IMR-90 (cell line): Measurements from ENCODE around the gene TMSB10. TPM values are rescaled to one million over a fixed set of nuclear protein-coding genes. Genes with fewer than 3 reads are reported as not detected.

Experiments used
- ATAC-seq: fragments of 200-7000 bp; cut with Tn5 transposase; 2 replicates; pipeline ENCODE4 v1.9.1; 2020; ENCODE audit warnings: low read depth, mild to moderate bottlenecking, moderate library complexity
- BruUV-seq: library from RNA; stranded (reverse); fragments of 400-500 nt; replicated peaks from 2 replicates; lab custom pipeline; 2021; lab: Mats Ljungman, UMichigan
- CTCF ChIA-PET: fragments of 300-600 bp; formaldehyde crosslinking; extraction: SDS; loops from one replicate; lab custom pipeline; 2021; ENCODE audit warnings: antibody characterized with exemption; lab: Yijun Ruan, JAX
- POLR2A ChIA-PET: fragments of 300-600 bp; sonication (Branson Sonifier 250); formaldehyde crosslinking; loops from one replicate; lab custom pipeline; 2022; ENCODE audit warnings: antibody characterized with exemption; ENCODE audit not compliant: unreplicated experiment; lab: Charles Lee
- DNase-seq: peaks from one replicate; pipeline ENCODE4 v3.0.0; 2013
- H2AFZ ChIP-seq: replicated peaks from 2 replicates; pipeline ENCODE3; 2013; ENCODE audit warnings: low read length, mild to moderate bottlenecking; ENCODE audit not compliant: poor library complexity
- H2AK5ac ChIP-seq: 2 replicates; pipeline ENCODE4 v1.6.1; 2013; ENCODE audit warnings: low read depth, low read length, inconsistent platforms
- H2AK9ac ChIP-seq: replicated peaks from 2 replicates; pipeline ENCODE3; 2013; ENCODE audit warnings: mild to moderate bottlenecking, low read depth, low read length, moderate library complexity; ENCODE audit not compliant: poor library complexity
- H2BK120ac ChIP-seq: 2 replicates; pipeline ENCODE4 v1.6.1; 2013; ENCODE audit warnings: low read depth, low read length, inconsistent platforms
- H2BK15ac ChIP-seq: 3 replicates; pipeline ENCODE4 v1.6.1; 2013; ENCODE audit warnings: low read depth, low read length, inconsistent platforms
- H2BK20ac ChIP-seq: 2 replicates; pipeline ENCODE4 v1.6.1; 2013; ENCODE audit warnings: low read depth, mild to moderate bottlenecking, inconsistent platforms, low read length, moderate library complexity
- H2BK5ac ChIP-seq: 2 replicates; pipeline ENCODE4 v1.6.1; 2013; ENCODE audit warnings: mild to moderate bottlenecking, low read depth, low read length, inconsistent platforms; ENCODE audit not compliant: poor library complexity, severe bottlenecking
- H3K14ac ChIP-seq: replicated peaks from 2 replicates; pipeline ENCODE4 v1.6.1; 2013; ENCODE audit warnings: low read depth, low read length, inconsistent platforms
- H3K18ac ChIP-seq: 2 replicates; pipeline ENCODE4 v1.6.1; 2013; ENCODE audit warnings: low read depth, low read length, control low read depth
- H3K23ac ChIP-seq: 2 replicates; pipeline ENCODE4 v1.6.1; 2013; ENCODE audit warnings: low read depth, low read length, inconsistent platforms
- H3K27ac ChIP-seq: 2 replicates; pipeline ENCODE4 v1.5.1; 2013; ENCODE audit warnings: mild to moderate bottlenecking, control low read depth, low read length; ENCODE audit not compliant: insufficient read depth
- H3K27me3 ChIP-seq: 2 replicates; pipeline ENCODE4 v1.6.1; 2013; ENCODE audit warnings: low read length; ENCODE audit not compliant: control insufficient read depth, insufficient read depth
- H3K36me3 ChIP-seq: 2 replicates; pipeline ENCODE4 v1.6.1; 2013; ENCODE audit warnings: low read length, mixed read lengths; ENCODE audit not compliant: control insufficient read depth, insufficient read depth
- H3K4ac ChIP-seq: 2 replicates; pipeline ENCODE4 v1.6.1; 2013; ENCODE audit warnings: low read depth, low read length, inconsistent platforms
- H3K4me1 ChIP-seq: 2 replicates; pipeline ENCODE4 v1.6.1; 2013; ENCODE audit warnings: low read length, mixed read lengths; ENCODE audit not compliant: control insufficient read depth, insufficient read depth
- H3K4me2 ChIP-seq: 2 replicates; pipeline ENCODE4 v1.6.1; 2013; ENCODE audit warnings: low read depth, mild to moderate bottlenecking, control low read depth, low read length, moderate library complexity
- H3K4me3 ChIP-seq: 2 replicates; pipeline ENCODE4 v1.5.1; 2013; ENCODE audit warnings: low read depth, mild to moderate bottlenecking, control low read depth, low read length, moderate library complexity; ENCODE audit not compliant: insufficient read depth
- H3K56ac ChIP-seq: 2 replicates; pipeline ENCODE4 v1.6.1; 2013; ENCODE audit warnings: low read length, inconsistent platforms; ENCODE audit not compliant: insufficient read depth; ENCODE audit errors: extremely low read depth
- H3K79me1 ChIP-seq, 2 experiments: 2 replicates each; pipeline ENCODE4 v1.6.1; 2013; ENCODE audit warnings: low read length in 2 of 2, inconsistent platforms in 1 of 2, low read depth in 1 of 2
- H3K9ac ChIP-seq: 2 replicates; pipeline ENCODE4 v1.6.1; 2013; ENCODE audit warnings: low read depth, low read length, control low read depth
- H3K9me1 ChIP-seq: 2 replicates; pipeline ENCODE4 v1.6.1; 2013; ENCODE audit warnings: low read length, inconsistent platforms; ENCODE audit not compliant: insufficient read depth
- H3K9me3 ChIP-seq: 2 replicates; pipeline ENCODE4 v1.6.1; 2013; ENCODE audit warnings: low read length; ENCODE audit not compliant: control insufficient read depth, insufficient read depth
- H4K20me1 ChIP-seq: 2 replicates; pipeline ENCODE4 v1.6.1; 2013; ENCODE audit warnings: low read length, inconsistent platforms; ENCODE audit not compliant: insufficient read depth
- H4K5ac ChIP-seq: 2 replicates; pipeline ENCODE4 v1.6.1; 2013; ENCODE audit warnings: mild to moderate bottlenecking, low read depth, low read length, control low read depth
- H4K8ac ChIP-seq, 2 experiments: 2 replicates each; pipeline ENCODE4 v1.6.1; 2013; ENCODE audit warnings: low read depth in 2 of 2, low read length in 2 of 2, control low read depth in 1 of 2, inconsistent platforms in 1 of 2
- H4K91ac ChIP-seq: 2 replicates; pipeline ENCODE4 v1.6.1; 2013; ENCODE audit warnings: low read depth, low read length, inconsistent platforms; ENCODE audit not compliant: insufficient read depth
- BHLHE40 ChIP-seq: fragments of 150-350 bp; IDR thresholded peaks from 2 replicates; pipeline ENCODE4 v1.6.1; 2016; ENCODE audit warnings: mild to moderate bottlenecking, low read depth, low read length
- CEBPB ChIP-seq: IDR thresholded peaks from 2 replicates; pipeline ENCODE4 v1.6.1; 2012; ENCODE audit warnings: low read depth, low read length, improper control_type of control experiment
- CHD1 ChIP-seq: IDR thresholded peaks from 2 replicates; pipeline ENCODE4 v1.6.1; 2012; ENCODE audit warnings: low read depth, low read length, improper control_type of control experiment
- CTCF ChIP-seq: conservative IDR thresholded peaks from 2 replicates; pipeline ENCODE4 v1.5.1; 2012; ENCODE audit warnings: mild to moderate bottlenecking, low read depth, low read length, improper control_type of control experiment
- ELK1 ChIP-seq: fragments of 150-350 bp; IDR thresholded peaks from 2 replicates; pipeline ENCODE4 v1.6.1; 2016; ENCODE audit warnings: low read depth, mild to moderate bottlenecking, low read length, moderate library complexity, borderline replicate concordance
- FOS ChIP-seq: fragments of 150-350 bp; IDR thresholded peaks from 2 replicates; pipeline ENCODE4 v1.6.1; 2016; ENCODE audit warnings: low read depth, low read length
- MAFK ChIP-seq: IDR thresholded peaks from 2 replicates; pipeline ENCODE4 v1.6.1; 2012; ENCODE audit warnings: low read depth, low read length, improper control_type of control experiment
- MAZ ChIP-seq: IDR thresholded peaks from 2 replicates; pipeline ENCODE4 v1.6.1; 2012; ENCODE audit warnings: low read depth, mild to moderate bottlenecking, low read length, improper control_type of control experiment, moderate library complexity, borderline replicate concordance
- MXI1 ChIP-seq: IDR thresholded peaks from 2 replicates; pipeline ENCODE4 v1.6.1; 2012; ENCODE audit warnings: low read depth, mild to moderate bottlenecking, low read length, moderate library complexity, borderline replicate concordance
- POLR2A ChIP-seq: IDR thresholded peaks from 2 replicates; pipeline ENCODE4 v1.6.1; 2012; ENCODE audit warnings: mild to moderate bottlenecking, low read depth, low read length
- RAD21 ChIP-seq: IDR thresholded peaks from 2 replicates; pipeline ENCODE4 v1.6.1; 2012; ENCODE audit warnings: low read length, improper control_type of control experiment
- RCOR1 ChIP-seq: IDR thresholded peaks from 2 replicates; pipeline ENCODE4 v1.6.1; 2012; ENCODE audit warnings: mild to moderate bottlenecking, low read length, improper control_type of control experiment; ENCODE audit not compliant: insufficient replicate concordance
- RFX5 ChIP-seq: IDR thresholded peaks from 2 replicates; pipeline ENCODE4 v1.8.0; 2012; ENCODE audit warnings: low read depth, mild to moderate bottlenecking, low read length, moderate library complexity
- SMC3 ChIP-seq: fragments of 150-350 bp; IDR thresholded peaks from 2 replicates; pipeline ENCODE4 v1.6.1; 2016; ENCODE audit warnings: low read depth, mild to moderate bottlenecking, antibody characterized with exemption, low read length, moderate library complexity
- USF2 ChIP-seq: fragments of 150-350 bp; IDR thresholded peaks from 2 replicates; pipeline ENCODE4 v1.6.1; 2017; ENCODE audit warnings: mild to moderate bottlenecking, antibody characterized with exemption, low read length, low read depth
- WGBS, 2 experiments: methylation state at CpG; one replicate each; pipeline versions ENCODE4 v1.1.5 to v1.1.7; 2013; ENCODE audit warnings: missing lambda C conversion rate in 2 of 2; ENCODE audit not compliant: insufficient read length in 1 of 2; ENCODE audit errors: extremely low coverage in 2 of 2; 5-methylcytosine and 5-hydroxymethylcytosine counted together
- dilution Hi-C: fragments of 300-500 bp; cut with HindIII; formaldehyde crosslinking; loops from one replicate; pipeline ENCODE4 v1.14.3; 2018; ENCODE audit warnings: low sequenced_read_pairs; ENCODE audit not compliant: unreplicated experiment
- in situ Hi-C: fragments of 300-500 bp; cut with MboI; formaldehyde crosslinking; loops from 3 replicates; pipeline ENCODE4 v1.14.3; 2019; ENCODE audit warnings: low sequenced_read_pairs, inconsistent platforms, mixed read lengths
- intact Hi-C: fragments of 100-400 bp; cut with micrococcal nuclease; formaldehyde crosslinking; loops from 2 replicates; pipeline ENCODE4 v1.10.0; 2022
- polyA plus RNA-seq, 3 experiments: library from polyadenylated mRNA; depleted of rRNA; stranded (reverse); fragments of >200 nt; gene quantifications; 2 replicates each; pipeline ENCODE4 v1.2.3, GENCODE V29; 2012; ENCODE audit warnings: low replicate concordance in 1 of 3
- total RNA-seq: library from RNA; depleted of rRNA; stranded (reverse); fragments of >200 nt; gene quantifications from 2 replicates; pipeline ENCODE4 v1.2.3, GENCODE V29; 2012

The TMSB10 gene
- total and polyA plus RNA-seq, 2 of the 4 experiments (the other 2 are of a cell fraction) = 3,620 to 5,527 TPM

- H2BK120ac ChIP-seq = no peak overlapping the region
- H2BK5ac ChIP-seq = no peak overlapping the region
- ChIA-PET POLR2A (no interaction called here), CTCF (interaction anchor here (0.6 kb wide), 1 partner anchor 77 kb away, joined by 4 read pairs; no protein-coding TSS in a partner anchor)
- no peak for TF ChIP-seq MXI1
- TF ChIP-seq SMC3 = no peak
- TF ChIP-seq POLR2A = no peak
- no peak for TF ChIP-seq CEBPB
- TF ChIP-seq CHD1 = no peak
- TF ChIP-seq MAFK = no peak
- TF ChIP-seq ELK1 = no peak
- TF ChIP-seq RCOR1 = no peak
- no peak for TF ChIP-seq CTCF
- TF ChIP-seq MAZ = no peak
- no peak for TF ChIP-seq USF2
- TF ChIP-seq RAD21 = no peak
- TF ChIP-seq RFX5 = no peak
- no peak for TF ChIP-seq BHLHE40
- TF ChIP-seq FOS = no peak
- H3K56ac ChIP-seq = no peak overlapping the region
- H3K4me3 ChIP-seq = no peak overlapping the region
- in situ Hi-C loops = no loop called here
- no peak overlapping the region for H3K23ac ChIP-seq
- H3K27ac ChIP-seq = no peak overlapping the region
- no peak overlapping the region for H2BK20ac ChIP-seq
- no CpG with 5 or more reads among the region's 1 CpG for WGBS, 2 experiments
- DNase-seq (no peak), ATAC-seq (no peak)
- H4K5ac ChIP-seq = no peak overlapping the region
- H3K9me1 ChIP-seq = no peaks in the 10 kb centered on the region
- dilution Hi-C loops = no loop called here
- no peak overlapping the region for H4K91ac ChIP-seq
- no peak overlapping the region for H3K14ac ChIP-seq
- H3K36me3 ChIP-seq = no peaks in the 10 kb centered on the region; the same call in 1 of the 2 replicates
- no peak overlapping the region for H2AFZ ChIP-seq
- H3K27me3 ChIP-seq = no peaks in the 10 kb centered on the region
- H3K79me1 ChIP-seq = peaks cover 11 to 30% of the 10 kb centered on the region in 2 experiments
- H4K8ac ChIP-seq = no peak overlapping the region
- H3K4me1 ChIP-seq = peaks cover 10% of the 10 kb centered on the region
- no TSS peak for BruUV-seq
- intact Hi-C loops = no loop called here
- no peaks in the 10 kb centered on the region for H3K9me3 ChIP-seq
- H2AK9ac ChIP-seq = no peak overlapping the region
- no peak overlapping the region for H3K4me2 ChIP-seq
- H4K20me1 ChIP-seq = peaks cover 5% of the 10 kb centered on the region
- no peak overlapping the region for H2BK15ac ChIP-seq
- no peak overlapping the region for H2AK5ac ChIP-seq
- no peak overlapping the region for H3K18ac ChIP-seq
- H3K4ac ChIP-seq = no peak overlapping the region
- H3K9ac ChIP-seq = no peak overlapping the region
These were observed 4.5 kb upstream of the TMSB10 start for GRCh38 chr2:84900971-84901370.
